ENCODE measurements around the gene CD276. TPM values are rescaled to one million over a fixed set of nuclear protein-coding genes. Genes with fewer than 3 reads are reported as not detected.
A peak's percentile ranks its signal among the peaks of the same experiment; 100 is the strongest.

Gene CD276
- total and polyA plus RNA-seq, 4 donors, result 27.7 to 67.9 (median 59.0) TPM

- Histone ChIP-seq H3K4me3 (ENCODE audit: low read length in 2 of 2) (no peak overlapping the region), H3K27me3 (ENCODE audit: control insufficient read depth in 1 of 2, insufficient read depth in 2 of 2, low read length in 1 of 2) (no peaks in the 10 kb centered on the region), H3K27ac (ENCODE audit: low read depth in 1 of 2, low read length in 2 of 2) (no peak overlapping the region), H3K36me3 (ENCODE audit: control insufficient read depth in 1 of 2, insufficient read depth in 2 of 2, low read length in 1 of 2) (no peaks in the 10 kb centered on the region), H3K9me3 (ENCODE audit: control insufficient read depth, low read length) (no peaks in the 10 kb centered on the region), H3K4me1 (ENCODE audit: control insufficient read depth in 1 of 2, insufficient read depth in 2 of 2, low read length in 2 of 2) (peaks cover 0 to 2% of the 10 kb centered on the region in 2 donors)
- ATAC-seq (ENCODE audit: low FRiP score), result no peak
- 89 to 90% methylated on average over 6 of the region's 6 CpGs for WGBS, 2 donors
- intact Hi-C loops (cut with DNase I), result no loop called here
- no peak for DNase-seq
These were observed 4.3 kb downstream of the CD276 start for GRCh38 chr15:73688455-73688854.

GRCh38 chr15:73691396-73691795, 7.2 kb downstream of the CD276 start:
- H3K9me3 ChIP-seq (ENCODE audit: control insufficient read depth, low read length), result no peaks in the 10 kb centered on the region
- ATAC-seq (ENCODE audit: low FRiP score) (peak; percentile 62), DNase-seq (peak; percentile 83 to 86)
- H3K4me1 ChIP-seq (ENCODE audit: control insufficient read depth in 1 of 2, insufficient read depth in 2 of 2, low read length in 2 of 2), result peaks cover 0 to 2% of the 10 kb centered on the region in 2 donors
- H3K36me3 ChIP-seq (ENCODE audit: control insufficient read depth in 1 of 2, insufficient read depth in 2 of 2, low read length in 1 of 2), result no peaks in the 10 kb centered on the region
- H3K27me3 ChIP-seq (ENCODE audit: control insufficient read depth in 1 of 2, insufficient read depth in 2 of 2, low read length in 1 of 2), result no peaks in the 10 kb centered on the region
- intact Hi-C loops (cut with DNase I), result loop anchor here in 1 of 2 donors (10.0 kb wide), 1 partner anchor 407 kb away; no protein-coding TSS in a partner anchor
- no peak overlapping the region for H3K27ac ChIP-seq (ENCODE audit: low read depth in 1 of 2, low read length in 2 of 2)
- 31 to 34% methylated on average over 6 of the region's 6 CpGs for WGBS, 2 donors
- no peak overlapping the region for H3K4me3 ChIP-seq (ENCODE audit: low read length in 2 of 2)

GRCh38 chr15:73694419-73694818, 10.2 kb downstream of the CD276 start:
- intact Hi-C loops (cut with DNase I), result loop anchor here in 1 of 2 donors (10.0 kb wide), 1 partner anchor 410 kb away; no protein-coding TSS in a partner anchor
- Histone ChIP-seq H3K27me3 (ENCODE audit: control insufficient read depth in 1 of 2, insufficient read depth in 2 of 2, low read length in 1 of 2) (no peaks in the 10 kb centered on the region), H3K9me3 (ENCODE audit: control insufficient read depth, low read length) (no peaks in the 10 kb centered on the region), H3K4me1 (ENCODE audit: control insufficient read depth in 1 of 2, insufficient read depth in 2 of 2, low read length in 2 of 2) (peaks cover 3 to 4% of the 10 kb centered on the region in 2 donors), H3K36me3 (ENCODE audit: control insufficient read depth in 1 of 2, insufficient read depth in 2 of 2, low read length in 1 of 2) (peaks cover 0 to under 1% of the 10 kb centered on the region in 2 donors), H3K27ac (ENCODE audit: low read depth in 1 of 2, low read length in 2 of 2) (no peak overlapping the region), H3K4me3 (ENCODE audit: low read length in 2 of 2) (no peak overlapping the region)
- ATAC-seq (ENCODE audit: low FRiP score) (peak; percentile 40), DNase-seq (no peak)
- 5 to 7% methylated on average over 5 of the region's 5 CpGs for WGBS, 2 donors

GRCh38 chr15:73695773-73696640, 11.8 kb downstream of the CD276 start:
- Histone ChIP-seq H3K27me3 (ENCODE audit: control insufficient read depth in 1 of 2, insufficient read depth in 2 of 2, low read length in 1 of 2) (no peaks in the 10 kb centered on the region), H3K36me3 (ENCODE audit: control insufficient read depth in 1 of 2, insufficient read depth in 2 of 2, low read length in 1 of 2) (peaks cover 0 to 2% of the 10 kb centered on the region in 2 donors), H3K4me1 (ENCODE audit: control insufficient read depth in 1 of 2, insufficient read depth in 2 of 2, low read length in 2 of 2) (peaks cover 3 to 4% of the 10 kb centered on the region in 2 donors), H3K27ac (ENCODE audit: low read depth in 1 of 2, low read length in 2 of 2) (no peak overlapping the region), H3K4me3 (ENCODE audit: low read length in 2 of 2) (no peak overlapping the region), H3K9me3 (ENCODE audit: control insufficient read depth, low read length) (no peaks in the 10 kb centered on the region)
- intact Hi-C loops (cut with DNase I), result loop anchor here in 1 of 2 donors (2.0 to 10.0 kb wide), 3 partner anchors 13 to 411 kb away; no protein-coding TSS in a partner anchor
- ATAC-seq (ENCODE audit: low FRiP score) (no peak), DNase-seq (no peak)
- 73 to 76% methylated on average over 16 of the region's 16 CpGs for WGBS, 2 donors

- 92% methylated on average over 1 of the region's 1 CpG for WGBS, 2 donors
- Histone ChIP-seq H3K4me1 (ENCODE audit: control insufficient read depth in 1 of 2, insufficient read depth in 2 of 2, low read length in 2 of 2) (peaks cover 3 to 4% of the 10 kb centered on the region in 2 donors), H3K27ac (ENCODE audit: low read depth in 1 of 2, low read length in 2 of 2) (no peak overlapping the region), H3K27me3 (ENCODE audit: control insufficient read depth in 1 of 2, insufficient read depth in 2 of 2, low read length in 1 of 2) (no peaks in the 10 kb centered on the region), H3K36me3 (ENCODE audit: control insufficient read depth in 1 of 2, insufficient read depth in 2 of 2, low read length in 1 of 2) (peaks cover 0 to 2% of the 10 kb centered on the region in 2 donors), H3K4me3 (ENCODE audit: low read length in 2 of 2) (no peak overlapping the region), H3K9me3 (ENCODE audit: control insufficient read depth, low read length) (no peaks in the 10 kb centered on the region)
- DNase-seq (no peak), ATAC-seq (ENCODE audit: low FRiP score) (no peak)
- intact Hi-C loops (cut with DNase I), result loop anchor here in 1 of 2 donors (2.0 to 10.0 kb wide), 3 partner anchors 14 to 412 kb away; no protein-coding TSS in a partner anchor
These were observed 12.4 kb downstream of the CD276 start for GRCh38 chr15:73696641-73697001.

GRCh38 chr15:73697033-73697467, 12.9 kb downstream of the CD276 start:
- peak; percentile 88 to 94 for DNase-seq
- no peak overlapping the region for H3K27ac ChIP-seq (ENCODE audit: low read depth in 1 of 2, low read length in 2 of 2)
- 3 to 6% methylated on average over 9 of the region's 9 CpGs for WGBS, 2 donors
- H3K36me3 ChIP-seq (ENCODE audit: control insufficient read depth in 1 of 2, insufficient read depth in 2 of 2, low read length in 1 of 2), result peaks cover 0 to 2% of the 10 kb centered on the region in 2 donors
- H3K4me1 ChIP-seq (ENCODE audit: control insufficient read depth in 1 of 2, insufficient read depth in 2 of 2, low read length in 2 of 2), result peaks cover 3 to 4% of the 10 kb centered on the region in 2 donors
- intact Hi-C loops (cut with DNase I), result loop anchor here in 1 of 2 donors (2.0 to 10.0 kb wide), 3 partner anchors 14 to 412 kb away; no protein-coding TSS in a partner anchor
- no peaks in the 10 kb centered on the region for H3K9me3 ChIP-seq (ENCODE audit: control insufficient read depth, low read length)
- no peak overlapping the region for H3K4me3 ChIP-seq (ENCODE audit: low read length in 2 of 2)
- no peaks in the 10 kb centered on the region for H3K27me3 ChIP-seq (ENCODE audit: control insufficient read depth in 1 of 2, insufficient read depth in 2 of 2, low read length in 1 of 2)
- peak; percentile 89 for ATAC-seq (ENCODE audit: low FRiP score)

GRCh38 chr15:73699249-73700040, 15.3 kb downstream of the CD276 start:
- ATAC-seq (ENCODE audit: low FRiP score), result no peak
- intact Hi-C loops (cut with DNase I), result loop anchor here (1.0 to 10.0 kb wide), 5 partner anchors 21 to 415 kb away; no protein-coding TSS in a partner anchor
- no peaks in the 10 kb centered on the region for H3K27me3 ChIP-seq (ENCODE audit: control insufficient read depth in 1 of 2, insufficient read depth in 2 of 2, low read length in 1 of 2)
- peaks cover 3 to 4% of the 10 kb centered on the region in 2 donors for H3K4me1 ChIP-seq (ENCODE audit: control insufficient read depth in 1 of 2, insufficient read depth in 2 of 2, low read length in 2 of 2)
- DNase-seq, result peak in 1 of 2 donors; percentile 57
- peaks cover 0 to 6% of the 10 kb centered on the region in 2 donors for H3K36me3 ChIP-seq (ENCODE audit: control insufficient read depth in 1 of 2, insufficient read depth in 2 of 2, low read length in 1 of 2)
- H3K27ac ChIP-seq (ENCODE audit: low read depth in 1 of 2, low read length in 2 of 2), result no peak overlapping the region
- 72 to 77% methylated on average over 14 of the region's 14 CpGs for WGBS, 2 donors
- no peaks in the 10 kb centered on the region for H3K9me3 ChIP-seq (ENCODE audit: control insufficient read depth, low read length)
- H3K4me3 ChIP-seq (ENCODE audit: low read length in 2 of 2), result no peak overlapping the region
